CD4-positive, alpha-beta T cell treated with Interleukin-10 for 1 hour (primary cell): ENCODE results near the gene MOBP.
"Not testable (repeated sequence)": the region's sequence is repeated elsewhere in the genome, so short reads cannot be mapped to it uniquely, and the experiment has no call there.

Experiments used
- DNase-seq: peaks from one replicate; pipeline ENCODE4 v3.0.0-alpha.2; 2020

MOBP gene

DNA sequence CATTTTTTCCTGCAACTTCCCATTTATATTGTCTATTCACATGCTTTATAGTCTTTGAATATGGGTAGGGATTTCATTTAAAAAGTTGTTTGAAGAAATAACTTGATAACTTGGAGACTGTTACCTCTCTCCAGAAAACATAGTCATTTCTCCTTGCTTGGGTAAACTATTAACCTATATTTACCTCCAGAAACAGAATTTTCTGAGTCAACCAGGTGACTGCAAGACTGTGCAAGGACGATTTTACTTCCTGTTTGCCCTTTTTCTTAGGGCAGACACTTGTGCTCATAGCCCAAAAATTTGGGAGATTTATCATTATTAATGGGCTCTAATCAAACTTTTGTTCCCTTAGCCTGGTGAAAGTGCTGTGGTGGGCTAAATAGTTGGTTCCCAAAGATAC is 14.3 kb upstream of the MOBP start:
- no peak for DNase-seq

DNA sequence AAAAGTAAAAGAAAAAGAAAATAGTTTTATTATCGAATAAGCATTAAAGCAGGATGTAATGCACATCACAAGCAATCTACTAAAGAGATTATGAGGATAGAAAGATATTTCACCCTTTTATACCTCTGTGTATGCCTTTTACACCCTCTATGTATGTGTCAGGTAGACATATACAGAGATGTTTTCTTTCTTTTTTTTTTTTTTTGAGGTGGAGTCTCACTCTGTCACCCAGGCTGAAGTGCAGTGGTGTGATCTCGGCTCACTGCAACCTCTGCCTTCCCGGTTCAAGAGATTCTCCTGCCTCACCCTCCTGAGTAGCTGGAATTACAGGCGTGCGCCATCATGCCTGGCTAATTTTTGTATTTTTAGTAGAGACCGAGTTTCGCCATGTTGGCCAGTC is 13.6 kb upstream of the MOBP start:
- not testable (repeated sequence) for DNase-seq

DNA sequence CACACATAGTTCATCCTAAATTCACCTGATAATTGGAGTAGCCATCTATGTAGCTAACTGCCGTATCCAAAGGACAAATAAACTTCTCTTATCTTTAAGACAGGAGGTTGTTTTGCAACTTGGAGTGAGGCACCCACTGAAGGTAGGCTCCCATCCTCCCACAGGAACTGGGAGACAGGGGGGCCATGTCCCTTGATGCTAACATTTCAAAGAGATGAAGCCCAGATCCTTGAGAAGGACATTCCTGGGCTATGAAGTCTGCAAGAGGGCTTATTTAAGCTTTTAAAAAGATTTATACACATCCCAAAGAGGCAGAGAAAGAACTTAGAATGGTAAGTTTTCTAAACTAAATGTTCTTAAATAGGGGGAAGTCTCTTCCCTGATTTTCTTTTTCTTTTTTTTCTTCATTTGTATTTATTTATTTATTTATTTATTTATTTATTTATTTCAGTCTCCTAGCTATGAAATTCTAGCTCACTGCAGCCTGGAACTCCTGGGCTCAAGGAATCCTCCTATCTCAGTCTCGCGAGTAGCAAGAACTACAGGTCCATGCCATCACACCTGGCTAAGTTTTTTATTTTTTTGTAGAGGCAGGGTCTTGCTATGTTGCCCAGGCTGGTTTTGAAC is 12.8 kb upstream of the MOBP start:
- DNase-seq, result no peak

- no peak for DNase-seq
Observed at GRCh38 chr3:39456159-39456558, 11.3 kb upstream of the MOBP start.

DNA sequence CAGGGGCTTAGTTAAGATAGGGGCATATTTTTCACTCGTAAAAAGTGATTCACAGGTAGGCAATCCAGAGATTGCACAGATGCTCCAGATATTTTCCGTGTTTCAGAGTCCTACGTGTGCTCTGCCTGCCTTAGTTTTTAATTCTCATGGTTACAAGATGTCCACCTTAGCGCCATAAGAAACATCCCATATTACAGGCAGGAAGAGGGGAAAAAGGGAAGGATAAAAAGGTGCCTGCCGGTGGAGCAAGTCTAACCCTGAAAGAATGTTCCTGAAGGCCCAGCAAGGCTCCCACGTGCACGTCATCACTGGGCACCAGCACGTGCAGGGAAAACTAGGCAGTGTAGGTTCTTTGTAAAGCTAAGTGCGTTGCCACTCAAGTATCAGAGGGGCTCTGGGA is 10.1 kb upstream of the MOBP start:
- no peak for DNase-seq

DNA sequence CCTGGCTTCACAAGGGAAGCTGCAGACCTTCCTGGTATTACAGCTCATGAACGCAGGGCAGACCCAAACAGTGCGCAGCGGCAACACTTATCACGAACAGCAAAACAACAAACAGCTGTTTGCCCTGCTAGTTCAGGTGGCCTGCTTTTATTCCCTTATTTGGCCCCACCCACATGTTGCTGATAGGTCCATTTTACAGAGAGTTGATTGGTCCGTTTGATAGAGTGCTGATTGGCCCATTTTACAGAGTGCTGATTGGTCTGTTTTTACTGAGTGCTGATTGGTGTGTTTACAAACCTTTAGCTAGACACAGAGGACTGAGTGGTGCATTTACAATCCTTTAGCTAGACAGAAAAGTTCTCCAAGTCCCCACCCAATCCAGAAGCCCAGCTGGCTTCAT is 8.9 kb upstream of the MOBP start:
- DNase-seq, result not testable (repeated sequence)

GRCh38 chr3:39460677-39461076 is 6.8 kb upstream of the MOBP start:
- no peak for DNase-seq

GRCh38 chr3:39463269-39463668 is 4.2 kb upstream of the MOBP start:
- DNase-seq, result no peak

GRCh38 chr3:39466988-39467387 is 492 bp upstream of the MOBP start:
- DNase-seq, result no peak

DNA sequence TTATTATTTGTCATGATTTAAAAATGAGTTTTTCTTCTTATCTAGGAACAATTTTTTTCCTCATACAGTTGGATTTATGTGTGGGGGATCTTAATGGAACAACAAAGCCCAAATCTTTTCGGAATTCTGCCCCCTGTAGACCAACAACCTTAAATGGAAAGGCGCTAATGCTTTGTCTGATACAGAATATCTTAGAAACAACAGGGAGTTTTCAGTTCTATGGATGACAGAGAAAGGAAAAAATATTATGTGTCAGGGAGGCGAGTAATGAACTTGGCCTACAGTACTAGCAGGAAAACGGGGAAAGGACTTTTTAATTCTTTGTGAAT is 592 bp downstream of the MOBP start:
- no peak for DNase-seq

DNA sequence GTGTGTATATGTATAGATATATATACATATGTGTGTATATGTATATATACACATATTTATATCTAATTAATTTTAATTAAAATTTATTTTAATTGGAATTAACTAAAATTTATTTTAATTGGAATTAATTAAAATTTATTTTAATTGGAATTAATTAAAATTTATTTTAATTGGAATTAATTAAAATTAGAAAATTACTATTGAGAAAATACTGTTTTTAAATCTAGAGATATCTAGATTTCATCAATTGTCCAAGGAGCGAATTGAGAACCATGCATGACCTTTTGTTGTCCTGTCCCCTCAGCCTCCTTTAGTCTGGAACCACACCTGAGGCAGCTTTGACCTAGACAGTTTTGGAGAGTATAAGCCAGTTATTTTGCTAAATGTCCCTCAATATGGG is 1.8 kb downstream of the MOBP start:
- no peak for DNase-seq

DNA sequence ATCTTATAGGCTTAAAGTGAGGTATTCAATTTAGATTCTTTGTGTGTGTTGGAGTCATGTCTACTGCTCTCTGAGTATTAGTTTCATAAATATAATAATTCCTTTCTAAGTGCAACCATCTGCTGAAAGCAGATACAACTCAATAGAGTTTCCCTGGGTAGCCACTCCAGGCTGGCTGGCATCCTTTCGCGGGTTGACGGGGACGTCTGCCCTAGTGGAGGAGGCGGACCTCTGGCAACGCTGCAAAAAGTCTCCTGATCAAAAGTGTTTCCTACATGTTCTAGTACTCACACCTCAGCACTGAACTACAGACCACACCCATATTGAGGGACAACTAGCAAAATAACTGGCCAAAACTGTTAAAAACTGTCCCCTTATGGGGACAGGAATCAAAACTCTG is 2.5 kb downstream of the MOBP start:
- no peak for DNase-seq

GRCh38 chr3:39471652-39472051 is 4.2 kb downstream of the MOBP start:
- DNase-seq, result no peak

GRCh38 chr3:39473452-39474125 is 6.1 kb downstream of the MOBP start:
- DNase-seq, result no peak

- no peak for DNase-seq
Observed at GRCh38 chr3:39474126-39474515, 6.6 kb downstream of the MOBP start.

- no peak for DNase-seq
Observed at GRCh38 chr3:39476783-39477182, 9.3 kb downstream of the MOBP start.

DNA sequence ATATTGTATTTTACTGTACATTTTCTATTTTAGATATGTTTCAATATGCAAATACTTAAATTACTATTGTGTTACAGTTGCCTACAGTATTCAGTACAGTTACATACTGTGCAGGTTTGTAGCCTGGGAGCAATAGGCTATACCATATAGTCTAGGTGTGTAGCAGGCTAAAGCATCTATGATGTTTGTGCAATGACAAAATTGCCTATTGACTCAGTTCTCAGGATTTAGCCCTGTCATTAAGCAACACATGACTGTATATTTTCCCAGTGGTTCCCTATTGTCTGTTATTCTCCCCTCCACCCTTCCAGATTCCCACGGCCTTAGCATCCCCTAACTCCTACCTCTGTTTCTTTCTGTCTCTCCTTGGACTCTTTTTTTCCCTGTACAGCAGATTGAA is 10.7 kb downstream of the MOBP start:
- no peak for DNase-seq

GRCh38 chr3:39479701-39480414 is 12.4 kb downstream of the MOBP start:
- DNase-seq, result no peak

DNA sequence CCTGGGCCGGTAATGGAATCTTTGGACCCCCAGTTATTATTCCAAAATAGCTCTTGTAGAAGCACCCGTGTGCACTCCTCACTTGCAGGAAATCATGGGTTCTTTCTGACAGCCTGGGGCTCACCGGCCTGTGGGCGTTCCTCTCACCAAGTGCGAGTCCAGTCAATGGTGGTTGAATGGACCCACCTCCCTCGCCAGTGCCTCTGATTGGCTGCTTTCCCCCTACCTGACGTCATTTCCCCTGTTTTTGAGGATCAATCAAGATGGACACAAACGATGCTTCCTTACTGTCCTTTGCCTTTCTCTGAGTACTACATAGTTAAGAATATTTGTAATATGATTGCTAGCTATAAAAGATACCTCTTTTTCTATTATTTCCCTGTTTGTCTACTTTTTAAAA is 18.1 kb downstream of the MOBP start:
- DNase-seq, result no peak

GRCh38 chr3:39491014-39491413 is 23.5 kb downstream of the MOBP start:
- no peak for DNase-seq

DNA sequence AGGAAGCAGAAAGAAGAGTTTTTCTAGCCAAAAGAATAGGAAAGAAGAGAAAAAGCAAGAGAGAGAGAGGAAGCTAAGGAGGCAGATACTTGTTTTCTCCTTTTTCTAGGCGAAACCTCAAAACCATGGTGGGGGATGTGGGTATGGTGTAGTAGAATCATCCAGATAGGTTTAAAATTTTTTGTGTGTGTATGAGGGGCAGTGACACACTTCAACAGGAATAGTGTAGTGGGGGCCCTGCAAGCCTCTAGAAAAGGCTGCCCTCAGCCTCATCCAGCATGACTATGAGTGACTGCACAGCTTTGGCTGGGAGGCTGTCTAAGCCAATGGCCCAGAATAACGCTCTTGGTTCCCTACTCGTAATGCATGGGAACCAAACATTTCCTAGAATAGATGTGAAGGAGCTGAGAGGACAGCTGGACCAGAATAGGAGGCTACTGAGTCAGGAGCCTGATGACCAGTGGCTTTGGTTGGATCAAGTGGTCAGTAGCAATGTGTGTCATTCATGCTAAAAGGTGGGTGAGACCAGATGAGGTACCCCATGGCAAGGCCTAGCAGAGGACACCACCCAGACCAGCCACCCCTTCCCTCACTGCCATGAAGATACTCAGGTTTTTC is 24.4 kb downstream of the MOBP start:
- DNase-seq, result no peak

- DNase-seq, result no peak
Observed at GRCh38 chr3:39494781-39495180, 27.3 kb downstream of the MOBP start.

DNA sequence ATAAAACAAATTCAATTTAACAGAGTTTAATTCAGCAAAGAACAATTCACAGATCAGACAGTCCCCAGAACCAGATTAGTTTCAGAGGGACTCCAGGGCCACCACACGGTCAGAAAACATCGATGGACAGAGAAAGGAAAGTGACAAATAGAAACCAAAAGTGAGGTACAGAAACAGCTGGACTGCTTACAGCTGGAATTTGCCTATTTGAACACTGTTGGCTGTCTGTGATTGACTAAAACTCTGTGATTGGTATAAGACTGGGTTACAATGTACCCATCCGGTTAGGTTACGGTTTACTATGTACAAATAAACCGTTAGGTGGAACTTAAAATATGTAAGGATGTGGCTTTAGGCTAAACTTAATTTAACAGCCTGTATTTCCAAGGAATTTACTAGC is 30.3 kb downstream of the MOBP start:
- no peak for DNase-seq

- no peak for DNase-seq
Observed at GRCh38 chr3:39499651-39500273, 32.3 kb downstream of the MOBP start.
